Measurements from ENCODE around the gene ANTKMT. TPM values are rescaled to one million over a fixed set of nuclear protein-coding genes. Genes with fewer than 3 reads are reported as not detected.
"Not testable (repeated sequence)": the region's sequence is repeated elsewhere in the genome, so short reads cannot be mapped to it uniquely, and the experiment has no call there.

The ANTKMT gene
- total RNA-seq, 1 experiment from 2014 or later = 49.6 TPM

DNA sequence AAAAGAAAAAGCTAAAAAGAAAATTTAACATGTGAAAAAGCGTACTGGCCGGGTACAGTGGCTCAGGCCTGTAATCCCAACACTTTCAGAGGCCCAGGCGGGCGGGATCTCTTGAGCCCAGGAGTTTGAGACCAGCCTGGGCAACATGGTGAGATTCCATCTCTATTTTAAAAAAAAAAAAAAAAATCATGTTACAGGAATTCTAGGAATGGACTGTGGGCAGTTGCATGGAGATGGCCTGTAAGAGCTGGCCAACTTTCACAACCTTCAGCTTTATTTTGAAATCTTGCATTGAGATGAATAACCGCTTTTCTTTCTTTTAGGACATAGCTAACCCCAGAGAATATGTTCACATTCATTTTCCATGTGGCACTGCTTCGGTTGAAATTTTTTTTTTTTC is 28.1 kb downstream of the ANTKMT start:
- TF ChIP-seq, protein P1, sequence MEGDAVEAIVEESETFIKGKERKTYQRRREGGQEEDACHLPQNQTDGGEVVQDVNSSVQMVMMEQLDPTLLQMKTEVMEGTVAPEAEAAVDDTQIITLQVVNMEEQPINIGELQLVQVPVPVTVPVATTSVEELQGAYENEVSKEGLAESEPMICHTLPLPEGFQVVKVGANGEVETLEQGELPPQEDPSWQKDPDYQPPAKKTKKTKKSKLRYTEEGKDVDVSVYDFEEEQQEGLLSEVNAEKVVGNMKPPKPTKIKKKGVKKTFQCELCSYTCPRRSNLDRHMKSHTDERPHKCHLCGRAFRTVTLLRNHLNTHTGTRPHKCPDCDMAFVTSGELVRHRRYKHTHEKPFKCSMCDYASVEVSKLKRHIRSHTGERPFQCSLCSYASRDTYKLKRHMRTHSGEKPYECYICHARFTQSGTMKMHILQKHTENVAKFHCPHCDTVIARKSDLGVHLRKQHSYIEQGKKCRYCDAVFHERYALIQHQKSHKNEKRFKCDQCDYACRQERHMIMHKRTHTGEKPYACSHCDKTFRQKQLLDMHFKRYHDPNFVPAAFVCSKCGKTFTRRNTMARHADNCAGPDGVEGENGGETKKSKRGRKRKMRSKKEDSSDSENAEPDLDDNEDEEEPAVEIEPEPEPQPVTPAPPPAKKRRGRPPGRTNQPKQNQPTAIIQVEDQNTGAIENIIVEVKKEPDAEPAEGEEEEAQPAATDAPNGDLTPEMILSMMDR (IDR thresholded peaks at IDR 0.05; ENCODE audit: unreplicated experiment) = no peak
- Mint-ChIP-seq H3K9me3 (ENCODE audit: low read depth, unreplicated experiment) (no peaks in the 10 kb centered on the region), H3K4me3 (ENCODE audit: low read depth, unreplicated experiment) (no peak overlapping the region), H3K27me3 (ENCODE audit: unreplicated experiment) (peaks cover 50% of the 10 kb centered on the region), H3K4me1 (ENCODE audit: low read depth, unreplicated experiment) (peaks cover 12% of the 10 kb centered on the region), H3K36me3 (ENCODE audit: insufficient read depth, unreplicated experiment) (peaks cover 12% of the 10 kb centered on the region), H3K27ac (ENCODE audit: unreplicated experiment) (no peak overlapping the region)
- BruUV-seq (replicated peaks) = no TSS peak
- CTCF ChIA-PET = interaction anchor here (0.6 to 0.9 kb wide), 3 partner anchors 12 to 156 kb away, joined by 3 read pairs; partner anchors contain the start of gene MSLN
- intact Hi-C loops (cut with micrococcal nuclease; ENCODE audit: unreplicated experiment) = no loop called here
- DNase-seq = no peak

DNA sequence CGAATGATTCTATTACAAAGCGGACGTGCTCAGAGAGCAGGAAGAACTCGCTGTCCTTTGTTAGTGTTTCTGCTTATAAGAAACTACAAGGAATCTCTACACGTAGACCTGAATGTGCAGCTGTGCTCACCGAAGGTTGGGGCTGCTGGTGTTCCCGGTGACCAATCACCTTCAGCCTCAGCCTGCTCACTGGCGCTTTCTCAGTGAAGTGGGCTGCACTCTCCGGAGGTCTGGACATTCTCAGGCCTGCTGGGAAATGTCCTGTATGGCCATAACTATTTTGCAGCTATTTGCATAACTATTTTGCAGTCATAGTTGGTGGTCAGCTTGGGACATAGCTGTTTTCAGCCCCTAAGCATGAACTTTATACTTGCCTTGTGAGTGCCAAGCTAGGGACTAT is 29.5 kb downstream of the ANTKMT start:
- peaks cover 12% of the 10 kb centered on the region for H3K36me3 Mint-ChIP-seq (ENCODE audit: insufficient read depth, unreplicated experiment)
- H3K27me3 Mint-ChIP-seq (ENCODE audit: unreplicated experiment) = peaks cover 65% of the 10 kb centered on the region
- DNase-seq = no peak
- intact Hi-C loops (cut with micrococcal nuclease; ENCODE audit: unreplicated experiment) = no loop called here
- H3K4me1 Mint-ChIP-seq (ENCODE audit: low read depth, unreplicated experiment) = peaks cover 12% of the 10 kb centered on the region
- CTCF ChIA-PET = interaction anchor here (1.3 kb wide), 2 partner anchors 11 to 34 kb away, joined by 3 to 4 read pairs; no protein-coding TSS in a partner anchor
- H3K4me3 Mint-ChIP-seq (ENCODE audit: low read depth, unreplicated experiment) = no peak overlapping the region
- BruUV-seq (replicated peaks) = no TSS peak
- no peak overlapping the region for H3K27ac Mint-ChIP-seq (ENCODE audit: unreplicated experiment)
- no peaks in the 10 kb centered on the region for H3K9me3 Mint-ChIP-seq (ENCODE audit: low read depth, unreplicated experiment)
- TF ChIP-seq, protein P1 (IDR thresholded peaks at IDR 0.05; ENCODE audit: unreplicated experiment) = no peak

DNA sequence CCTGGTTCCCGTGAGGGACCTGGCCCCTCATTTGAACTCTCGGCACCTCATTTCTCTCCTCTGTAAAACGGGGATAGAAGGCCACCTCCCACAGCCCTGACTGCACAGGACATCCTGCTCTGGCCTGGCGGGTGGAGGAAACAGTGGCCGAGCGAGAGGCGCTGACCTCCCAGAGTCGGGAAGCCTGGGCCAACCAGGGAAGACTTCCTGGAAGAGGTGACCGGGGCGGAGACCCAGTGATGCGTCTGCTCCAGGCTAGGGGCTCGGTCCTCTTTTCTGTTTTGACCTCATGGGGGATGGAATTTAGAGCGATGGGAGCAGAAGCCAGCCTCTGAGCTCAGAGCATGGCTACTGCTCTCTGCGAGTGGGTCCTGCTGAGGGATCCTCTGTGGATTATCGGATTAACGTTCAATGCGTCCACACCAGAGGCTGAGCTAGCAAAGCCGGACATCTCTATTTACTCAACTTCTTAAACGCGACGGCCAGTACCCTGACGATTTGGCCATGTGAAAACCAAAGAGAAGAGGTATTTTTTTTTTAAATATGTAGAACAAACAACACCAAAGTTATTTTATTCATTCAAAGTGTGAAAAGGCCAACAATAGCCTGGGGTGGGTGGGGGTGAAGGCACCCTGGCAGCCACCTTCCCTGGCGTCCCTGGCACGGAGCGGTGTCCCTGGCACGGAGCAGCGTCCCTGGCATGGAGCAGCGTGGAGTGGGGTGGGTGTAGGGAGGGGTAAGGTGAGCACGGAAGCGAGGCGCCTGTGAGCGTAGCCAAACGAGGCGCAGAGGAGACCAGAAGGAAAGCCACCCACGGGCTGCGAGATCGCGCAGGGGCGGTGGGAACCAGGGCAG is 30.4 kb downstream of the ANTKMT start:
- CTCF ChIA-PET = interaction anchor here (0.8 to 1.3 kb wide), 4 partner anchors 10 to 33 kb away, joined by 3 to 4 read pairs (median 4); partner anchors contain the start of gene CIAO3
- no peaks in the 10 kb centered on the region for H3K9me3 Mint-ChIP-seq (ENCODE audit: low read depth, unreplicated experiment)
- H3K27me3 Mint-ChIP-seq (ENCODE audit: unreplicated experiment) = peaks cover 74% of the 10 kb centered on the region
- DNase-seq = no peak
- TF ChIP-seq, protein P1 (IDR thresholded peaks at IDR 0.05; ENCODE audit: unreplicated experiment) = no peak
- peaks cover 12% of the 10 kb centered on the region for H3K36me3 Mint-ChIP-seq (ENCODE audit: insufficient read depth, unreplicated experiment)
- no TSS peak for BruUV-seq (replicated peaks)
- intact Hi-C loops (cut with micrococcal nuclease; ENCODE audit: unreplicated experiment) = no loop called here
- no peak overlapping the region for H3K4me3 Mint-ChIP-seq (ENCODE audit: low read depth, unreplicated experiment)
- H3K4me1 Mint-ChIP-seq (ENCODE audit: low read depth, unreplicated experiment) = peaks cover 12% of the 10 kb centered on the region
- no peak overlapping the region for H3K27ac Mint-ChIP-seq (ENCODE audit: unreplicated experiment)

DNA sequence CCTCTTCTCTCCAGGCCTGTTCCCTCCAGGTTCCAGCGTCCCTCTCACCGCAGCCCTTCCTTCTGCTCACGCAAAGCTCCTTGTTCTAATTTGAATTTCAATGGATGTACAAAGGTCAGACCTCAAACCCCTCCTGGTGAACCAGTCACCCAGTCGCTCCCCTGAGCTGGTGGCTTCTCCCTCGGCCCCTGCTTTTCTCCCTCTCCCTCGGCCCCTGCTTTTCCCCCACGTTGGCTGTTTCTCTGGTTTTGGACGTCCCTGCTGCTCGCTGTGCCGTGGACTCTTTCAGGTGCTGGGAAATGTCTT is 31.0 kb downstream of the ANTKMT start:
- DNase-seq = no peak
- no peaks in the 10 kb centered on the region for H3K9me3 Mint-ChIP-seq (ENCODE audit: low read depth, unreplicated experiment)
- TF ChIP-seq, protein P1 (IDR thresholded peaks at IDR 0.05; ENCODE audit: unreplicated experiment) = no peak
- H3K36me3 Mint-ChIP-seq (ENCODE audit: insufficient read depth, unreplicated experiment) = peaks cover 12% of the 10 kb centered on the region
- no peak overlapping the region for H3K4me3 Mint-ChIP-seq (ENCODE audit: low read depth, unreplicated experiment)
- CTCF ChIA-PET = interaction anchor here (0.8 to 1.2 kb wide), 2 partner anchors 11 to 24 kb away, joined by 4 read pairs; partner anchors contain the start of gene CIAO3
- H3K27me3 Mint-ChIP-seq (ENCODE audit: unreplicated experiment) = peaks cover 79% of the 10 kb centered on the region
- no TSS peak for BruUV-seq (replicated peaks)
- H3K27ac Mint-ChIP-seq (ENCODE audit: unreplicated experiment) = no peak overlapping the region
- intact Hi-C loops (cut with micrococcal nuclease; ENCODE audit: unreplicated experiment) = no loop called here
- H3K4me1 Mint-ChIP-seq (ENCODE audit: low read depth, unreplicated experiment) = peaks cover 12% of the 10 kb centered on the region

DNA sequence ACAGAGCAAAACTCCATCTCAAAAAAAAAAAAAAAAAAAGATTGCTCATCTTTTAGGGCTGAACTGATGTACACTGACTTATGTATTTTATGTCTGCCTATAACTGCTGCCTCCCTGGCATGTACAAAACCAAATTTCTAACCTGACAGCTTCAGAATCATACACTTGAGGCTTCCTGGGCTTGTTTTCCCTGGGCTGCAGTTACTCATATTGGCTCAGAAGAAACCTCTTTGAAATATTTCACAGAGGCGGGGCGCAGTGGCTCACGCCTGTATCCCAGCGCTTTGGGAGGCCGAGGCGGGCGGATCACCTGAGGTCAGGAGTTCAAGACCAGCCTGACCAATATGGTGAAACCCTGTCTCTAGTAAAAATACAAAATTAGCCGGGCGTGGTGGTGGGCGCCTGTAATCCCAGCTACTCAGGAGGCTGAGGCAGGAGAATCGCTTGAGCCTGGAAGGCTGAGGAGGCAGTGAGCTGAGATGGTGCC is 33.2 kb downstream of the ANTKMT start:
- intact Hi-C loops (cut with micrococcal nuclease; ENCODE audit: unreplicated experiment); H3K36me3 Mint-ChIP-seq (ENCODE audit: insufficient read depth, unreplicated experiment); H3K4me3 Mint-ChIP-seq (ENCODE audit: low read depth, unreplicated experiment); H3K9me3 Mint-ChIP-seq (ENCODE audit: low read depth, unreplicated experiment); DNase-seq; BruUV-seq (replicated peaks); H3K27ac Mint-ChIP-seq (ENCODE audit: unreplicated experiment): not testable (repeated sequence)
- Mint-ChIP-seq H3K4me1 (ENCODE audit: low read depth, unreplicated experiment) (peaks cover 12% of the 10 kb centered on the region), H3K27me3 (ENCODE audit: unreplicated experiment) (peaks cover 80% of the 10 kb centered on the region)
- CTCF ChIA-PET = interaction anchor here (0.7 kb wide), 1 partner anchor 24 kb away, joined by 5 read pairs; no protein-coding TSS in a partner anchor

Data from Calu3 (cell line).